Thymus (tissue), 11 donors: Measurements from ENCODE around the gene SART1. TPM values are rescaled to one million over a fixed set of nuclear protein-coding genes. Genes with fewer than 3 reads are reported as not detected.
A peak's percentile ranks its signal among the peaks of the same experiment; 100 is the strongest.

ENCODE experiments used
- DNase-seq, 9 donors: peaks; one replicate each; pipeline ENCODE4 v3.0.0-alpha.2; 2013; ENCODE audit warnings: low spot score in 9 of 9, low read depth in 6 of 9, missing footprints in 1 of 9
- H3K27ac ChIP-seq, 2 donors: one replicate each; pipeline ENCODE4 v1.5.1; 2013; ENCODE audit warnings: control low read depth in 1 of 2, low read depth in 1 of 2, low read length in 1 of 2, mild to moderate bottlenecking in 1 of 2, moderate library complexity in 1 of 2
- H3K27me3 ChIP-seq, 2 donors: one replicate each; pipeline ENCODE4 v1.5.1; 2013; ENCODE audit warnings: low read length in 1 of 2; ENCODE audit not compliant: control insufficient read depth in 2 of 2, insufficient read depth in 1 of 2
- H3K36me3 ChIP-seq, 2 donors: one replicate each; pipeline ENCODE4 v1.5.1; 2013; ENCODE audit warnings: low read length in 1 of 2, mild to moderate bottlenecking in 1 of 2, moderate library complexity in 1 of 2; ENCODE audit not compliant: control insufficient read depth in 2 of 2, insufficient read depth in 2 of 2
- H3K4me1 ChIP-seq, 2 donors: one replicate each; pipeline ENCODE4 v1.5.1; 2013; ENCODE audit warnings: low read length in 2 of 2; ENCODE audit not compliant: control insufficient read depth in 2 of 2, insufficient read depth in 2 of 2
- H3K4me3 ChIP-seq, 2 donors: one replicate each; pipeline ENCODE4 v1.5.1; 2013; ENCODE audit warnings: low read length in 2 of 2, control low read depth in 1 of 2, mild to moderate bottlenecking in 1 of 2
- H3K9me3 ChIP-seq, 2 donors: one replicate each; pipeline ENCODE4 v1.5.1; 2013; ENCODE audit warnings: low read length in 1 of 2, mild to moderate bottlenecking in 1 of 2; ENCODE audit not compliant: control insufficient read depth in 2 of 2, insufficient read depth in 1 of 2
- WGBS: extraction: QIAGEN DNeasy Blood & Tissue Kit; methylation state at CpG from one replicate; pipeline ENCODE4 v1.1.7; 2013; 5-methylcytosine and 5-hydroxymethylcytosine counted together
- polyA plus RNA-seq: library from polyadenylated mRNA; stranded (reverse); fragments of 200-250 nt; gene quantifications from one replicate; pipeline ENCODE4 v1.2.3, GENCODE V29; 2013
- total RNA-seq: library from RNA; stranded (reverse); fragments of 120-200 nt; gene quantifications from one replicate; pipeline ENCODE4 v1.2.4, GENCODE V29; 2013
- donor health status: healthy.

The SART1 gene
- total and polyA plus RNA-seq, 2 donors: 35.4 to 97.5 TPM

GRCh38 chr11:65918211-65919140 is 43.1 kb upstream of the SART1 start, which contains the start of gene C11orf68:
Gene C11orf68, minus strand, starts transcription at chr11:65919062. Its CDS starts 31 bp downstream, at chr11:65919031.
- H3K4me1 ChIP-seq: peaks cover 28 to 36% of the 10 kb centered on the region in 2 donors
- H3K4me3 ChIP-seq: peak within 1 kb of the TSS; percentile 88 to 89
- no peaks in the 10 kb centered on the region for H3K9me3 ChIP-seq
- H3K27me3 ChIP-seq: no peaks in the 10 kb centered on the region
- H3K27ac ChIP-seq: peak within 1 kb of the TSS; percentile 73 to 93
- 5% methylated on average over 77 of the region's 77 CpGs for WGBS
- H3K36me3 ChIP-seq: peaks cover 19 to 37% of the 10 kb centered on the region in 2 donors
- DNase-seq: peak in 2 of 9 donors; percentile 36 to 65

DNA sequence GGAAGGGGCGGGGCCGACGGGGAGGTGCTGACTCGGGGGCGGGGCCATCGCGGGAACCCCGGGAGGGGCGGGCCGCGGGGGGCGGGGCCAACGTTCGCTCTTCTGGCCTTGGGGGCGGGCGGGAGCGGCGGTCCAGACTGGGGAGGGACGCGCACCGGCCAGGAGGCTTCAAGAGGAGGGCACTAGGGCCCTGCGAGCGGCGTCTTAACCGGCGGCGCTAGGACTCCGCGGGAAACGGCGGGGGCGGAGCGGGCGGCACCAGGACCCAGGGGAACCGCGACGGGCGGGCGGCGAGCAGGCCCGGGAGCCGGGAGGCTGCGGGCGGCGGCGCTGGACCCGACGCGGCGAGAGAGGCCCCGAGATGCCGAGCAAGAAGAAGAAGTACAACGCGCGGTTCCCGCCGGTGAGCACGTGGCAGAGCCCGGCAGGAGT is 42.4 kb upstream of the SART1 start, which contains the start of gene DRAP1:
Gene DRAP1 (plus strand): TSS at position 286 of the 432 bp plus-strand sequence. CDS start 76 bp downstream, at position 362.
- WGBS: under 1% methylated on average over 59 of the region's 59 CpGs
- DNase-seq: peak; percentile 77 to 98 (median 93)
- H3K27ac ChIP-seq: peak within 1 kb of the TSS; percentile 73 to 93
- H3K27me3 ChIP-seq: no peaks in the 10 kb centered on the region
- peaks cover 28 to 36% of the 10 kb centered on the region in 2 donors for H3K4me1 ChIP-seq
- peak within 1 kb of the TSS; percentile 88 to 89 for H3K4me3 ChIP-seq
- peaks cover 19 to 38% of the 10 kb centered on the region in 2 donors for H3K36me3 ChIP-seq
- H3K9me3 ChIP-seq: no peaks in the 10 kb centered on the region

GRCh38 chr11:65919573-65920371 is 41.8 kb upstream of the SART1 start:
- Histone ChIP-seq H3K9me3 (no peaks in the 10 kb centered on the region), H3K4me1 (peaks cover 28 to 36% of the 10 kb centered on the region in 2 donors), H3K27me3 (no peaks in the 10 kb centered on the region), H3K27ac (peak overlapping the region; percentile 57 to 87), H3K4me3 (peak overlapping the region; percentile 55 to 89), H3K36me3 (peaks cover 20 to 40% of the 10 kb centered on the region in 2 donors)
- DNase-seq: peak in 3 of 9 donors; percentile 44 to 74 (median 45)
- WGBS: under 1% methylated on average over 60 of the region's 60 CpGs

DNA sequence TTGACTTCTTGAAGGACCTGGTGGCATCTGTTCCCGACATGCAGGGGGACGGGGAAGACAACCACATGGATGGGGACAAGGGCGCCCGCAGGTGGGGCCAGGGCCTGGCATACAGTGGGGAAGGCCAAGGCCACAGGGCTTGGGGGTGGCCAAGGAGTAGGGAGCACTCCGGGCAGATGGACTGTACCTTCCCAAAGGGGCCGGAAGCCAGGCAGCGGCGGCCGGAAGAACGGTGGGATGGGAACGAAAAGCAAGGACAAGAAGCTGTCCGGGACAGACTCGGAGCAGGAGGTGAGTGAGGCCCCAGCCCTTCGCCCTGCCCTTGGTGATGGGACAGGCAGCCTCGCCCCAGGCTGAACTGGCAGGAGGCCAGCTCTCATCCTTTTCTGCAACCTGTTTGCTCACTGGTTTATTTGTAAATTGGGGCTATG is 41.1 kb upstream of the SART1 start:
- WGBS: 75% methylated on average over 15 of the region's 15 CpGs
- Histone ChIP-seq H3K27ac (peak overlapping the region in 1 of 2 donors; percentile 87), H3K4me1 (peaks cover 27 to 36% of the 10 kb centered on the region in 2 donors), H3K9me3 (no peaks in the 10 kb centered on the region), H3K27me3 (no peaks in the 10 kb centered on the region), H3K36me3 (peaks cover 22 to 40% of the 10 kb centered on the region in 2 donors), H3K4me3 (peak overlapping the region; percentile 55 to 89)
- no peak for DNase-seq

GRCh38 chr11:65921033-65921555 is 40.4 kb upstream of the SART1 start:
- no peak overlapping the region for H3K27ac ChIP-seq

GRCh38 chr11:65921876-65922275 is 39.7 kb upstream of the SART1 start:
- Histone ChIP-seq H3K27ac (no peak overlapping the region), H3K9me3 (no peaks in the 10 kb centered on the region), H3K36me3 (peaks cover 22 to 38% of the 10 kb centered on the region in 2 donors), H3K4me3 (no peak overlapping the region), H3K27me3 (no peaks in the 10 kb centered on the region), H3K4me1 (peaks cover 23 to 30% of the 10 kb centered on the region in 2 donors)
- WGBS: over 99% methylated on average over 10 of the region's 10 CpGs
- no peak for DNase-seq

More at GRCh38 chr11:65921033-65921555, 40.4 kb upstream of the SART1 start:
- Histone ChIP-seq H3K9me3 (no peaks in the 10 kb centered on the region), H3K4me3 (no peak overlapping the region), H3K27me3 (no peaks in the 10 kb centered on the region), H3K4me1 (peaks cover 25 to 36% of the 10 kb centered on the region in 2 donors), H3K36me3 (peaks cover 22 to 40% of the 10 kb centered on the region in 2 donors)
- DNase-seq: no peak
- 96% methylated on average over 12 of the region's 12 CpGs for WGBS

DNA sequence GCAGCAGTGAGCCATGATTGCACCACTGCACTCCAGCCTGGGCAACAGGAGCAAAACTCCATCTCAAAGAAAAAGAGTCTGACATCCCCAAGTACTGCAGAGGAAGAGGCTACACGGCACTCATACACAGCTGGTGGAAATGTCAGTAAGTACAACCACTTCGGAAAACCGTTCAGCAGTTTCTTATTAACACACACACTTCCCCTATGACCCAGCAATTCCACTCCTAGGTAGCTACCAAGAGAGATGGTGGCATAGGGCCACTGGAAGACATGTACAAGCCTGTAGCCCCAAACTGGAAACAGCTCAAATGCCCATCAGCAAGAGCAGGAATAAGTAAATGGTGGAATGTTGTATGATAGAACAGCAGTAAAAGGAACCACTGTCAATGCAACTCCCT is 39.0 kb upstream of the SART1 start:
- no peak overlapping the region for H3K4me3 ChIP-seq
- no peak for DNase-seq
- 94% methylated on average over 3 of the region's 3 CpGs for WGBS
- peaks cover 20 to 30% of the 10 kb centered on the region in 2 donors for H3K4me1 ChIP-seq
- H3K27me3 ChIP-seq: no peaks in the 10 kb centered on the region
- H3K27ac ChIP-seq: no peak overlapping the region
- no peaks in the 10 kb centered on the region for H3K9me3 ChIP-seq
- H3K36me3 ChIP-seq: peaks cover 20 to 33% of the 10 kb centered on the region in 2 donors

- peaks cover 21 to 32% of the 10 kb centered on the region in 2 donors for H3K4me1 ChIP-seq
- no peaks in the 10 kb centered on the region for H3K27me3 ChIP-seq
- no peak overlapping the region for H3K27ac ChIP-seq
- no peak overlapping the region for H3K4me3 ChIP-seq
- H3K9me3 ChIP-seq: no peaks in the 10 kb centered on the region
- H3K36me3 ChIP-seq: peaks cover 19 to 31% of the 10 kb centered on the region in 2 donors
- no peak for DNase-seq
- 97% methylated on average over 2 of the region's 2 CpGs for WGBS
These were observed 36.1 kb upstream of the SART1 start for GRCh38 chr11:65925397-65925796.
